Globus pallidus (tissue), 1 donor: ENCODE measurements around the gene TRIM26.
"Not testable (repeated sequence)": the region's sequence is repeated elsewhere in the genome, so short reads cannot be mapped to it uniquely, and the experiment has no call there.

Experiments used
- DNase-seq: peaks from one replicate; pipeline ENCODE4 v3.0.0-alpha.2; 2015; ENCODE audit warnings: low spot score

TRIM26 gene

GRCh38 chr6:30152910-30153610, 60.1 kb downstream of the TRIM26 start:
- DNase-seq = no peak

- no peak for DNase-seq
These were observed 61.1 kb downstream of the TRIM26 start for GRCh38 chr6:30152016-30152673.

GRCh38 chr6:30151580-30151979, 61.6 kb downstream of the TRIM26 start:
- no peak for DNase-seq

- DNase-seq = no peak
These were observed 62.4 kb downstream of the TRIM26 start for GRCh38 chr6:30150671-30151395.

- no peak for DNase-seq
These were observed 63.2 kb downstream of the TRIM26 start for GRCh38 chr6:30149858-30150550.

GRCh38 chr6:30149234-30149633, 64.0 kb downstream of the TRIM26 start:
- DNase-seq = no peak

- no peak for DNase-seq
These were observed 66.1 kb downstream of the TRIM26 start for GRCh38 chr6:30147096-30147495.

GRCh38 chr6:30145818-30146217, 67.4 kb downstream of the TRIM26 start:
- no peak for DNase-seq

GRCh38 chr6:30144811-30145210, 68.4 kb downstream of the TRIM26 start:
- no peak for DNase-seq

- no peak for DNase-seq
These were observed 69.4 kb downstream of the TRIM26 start for GRCh38 chr6:30143780-30144179.

- DNase-seq = no peak
These were observed 70.5 kb downstream of the TRIM26 start for GRCh38 chr6:30142665-30143064.

GRCh38 chr6:30140240-30140639, 73.0 kb downstream of the TRIM26 start:
- not testable (repeated sequence) for DNase-seq

- no peak for DNase-seq
These were observed 76.5 kb downstream of the TRIM26 start for GRCh38 chr6:30136570-30137286.

- no peak for DNase-seq
These were observed 77.4 kb downstream of the TRIM26 start, which contains the start of gene TRIM40 for GRCh38 chr6:30135757-30136156. Gene TRIM40, plus strand, starts transcription at chr6:30136140. Its CDS starts 897 bp downstream, at chr6:30137037.

- no peak for DNase-seq
These were observed 78.1 kb downstream of the TRIM26 start for GRCh38 chr6:30135147-30135546.
